Fibroblast of lung (primary cell): ENCODE data around the gene ZNF883. TPM values are rescaled to one million over a fixed set of nuclear protein-coding genes. Genes with fewer than 3 reads are reported as not detected.

Experiments
- DNase-seq, 2 donors: peaks; one replicate each; pipeline versions ENCODE4 v3.0.0 to v3.0.0-alpha.2; 2010; ENCODE audit warnings: low read depth in 2 of 2
- H2AFZ ChIP-seq: 2 replicates; pipeline ENCODE4 v1.5.1; 2012; ENCODE audit warnings: low read length, control low read depth, inconsistent platforms
- H3K27ac ChIP-seq: 2 replicates; pipeline ENCODE4 v1.5.1; 2011; ENCODE audit warnings: low read length, control low read depth; ENCODE audit not compliant: insufficient read depth
- H3K27me3 ChIP-seq: 2 replicates; pipeline ENCODE4 v1.5.1; 2011; ENCODE audit warnings: mild to moderate bottlenecking, low read length; ENCODE audit not compliant: control insufficient read depth, insufficient read depth
- H3K36me3 ChIP-seq: 2 replicates; pipeline ENCODE4 v1.5.1; 2011; ENCODE audit warnings: low read length; ENCODE audit not compliant: control insufficient read depth, insufficient read depth
- H3K4me1 ChIP-seq: 2 replicates; pipeline ENCODE4 v1.5.1; 2011; ENCODE audit warnings: low read length; ENCODE audit not compliant: control insufficient read depth, insufficient read depth; ENCODE audit errors: extremely low read depth
- H3K4me2 ChIP-seq: 2 replicates; pipeline ENCODE4 v1.5.1; 2011; ENCODE audit warnings: low read length, control low read depth; ENCODE audit not compliant: insufficient read depth; ENCODE audit errors: extremely low read depth
- H3K4me3 ChIP-seq, 4 experiments: fragments of 200-600 bp in 1 of 4; sonication (generic) in 1 of 4; replicated peaks in 1 of 4; 2 replicates each; pipeline ENCODE4 v1.5.1; 2011 to 2016; ENCODE audit warnings: low read length in 4 of 4, low read depth in 3 of 4, mild to moderate bottlenecking in 3 of 4, control low read depth in 2 of 4, inconsistent platforms in 1 of 4, mixed read lengths in 1 of 4; ENCODE audit not compliant: insufficient read depth in 1 of 4; ENCODE audit errors: control extremely low read depth in 1 of 4
- H3K79me2 ChIP-seq: 2 replicates; pipeline ENCODE4 v1.5.1; 2012; ENCODE audit warnings: mild to moderate bottlenecking, low read length, inconsistent platforms; ENCODE audit not compliant: control insufficient read depth, insufficient read depth
- H3K9ac ChIP-seq: 2 replicates; pipeline ENCODE4 v1.5.1; 2011; ENCODE audit warnings: mild to moderate bottlenecking, low read length, control low read depth; ENCODE audit not compliant: insufficient read depth
- H3K9me3 ChIP-seq: 2 replicates; pipeline ENCODE4 v1.5.1; 2012; ENCODE audit warnings: low read depth, low read length; ENCODE audit not compliant: control insufficient read depth, insufficient read depth
- H4K20me1 ChIP-seq: 2 replicates; pipeline ENCODE4 v1.5.1; 2011; ENCODE audit warnings: low read length; ENCODE audit not compliant: control insufficient read depth, insufficient read depth; ENCODE audit errors: extremely low read depth
- CTCF ChIP-seq, 2 donors: IDR thresholded peaks in 1 of 2; conservative IDR thresholded peaks in 1 of 2; 1 replicate in 1 of 2; 2 replicates in 1 of 2; pipeline ENCODE4 v1.5.1; 2011 to 2012; ENCODE audit warnings: low read length in 2 of 2, control low read depth in 1 of 2, inconsistent platforms in 1 of 2, low read depth in 1 of 2, mild to moderate bottlenecking in 1 of 2
- EZH2 ChIP-seq: IDR thresholded peaks from 2 replicates; pipeline ENCODE4 v1.5.1; 2012; ENCODE audit warnings: low read length, control low read depth, mild to moderate bottlenecking; ENCODE audit errors: missing control alignments
- polyA plus RNA-seq, 2 donors: library from polyadenylated mRNA; depleted of rRNA in 1 of 2; stranded (reverse) in 1 of 2; unstranded in 1 of 2; fragments of >200 nt; gene quantifications; 2 replicates each; pipeline ENCODE4 v1.2.1, GENCODE V29; 2011 to 2012; ENCODE audit warnings: missing spikeins in 1 of 2
- total RNA-seq: library from RNA; depleted of rRNA; stranded (reverse); fragments of >200 nt; gene quantifications from 2 replicates; pipeline ENCODE4 v1.2.1, GENCODE V29; 2014

Gene ZNF883
- total and polyA plus RNA-seq, 2 donors (not counting 1 experiment from before 2014, with no cell fraction given), result 2.5 to 9.7 TPM

- H3K4me3 ChIP-seq, result no peak overlapping the region
- H2AFZ ChIP-seq, result no peak overlapping the region
- no peaks in the 10 kb centered on the region for H3K4me1 ChIP-seq
- no peaks in the 10 kb centered on the region for H3K79me2 ChIP-seq
- H3K36me3 ChIP-seq, result no peaks in the 10 kb centered on the region
- no peak overlapping the region for H3K9ac ChIP-seq
- H4K20me1 ChIP-seq, result no peaks in the 10 kb centered on the region
- DNase-seq, result no peak
- TF ChIP-seq CTCF (conservative IDR thresholded peaks at IDR 0.05 in 1 of 2, IDR thresholded peaks at IDR 0.05 in 1 of 2; ENCODE audit: low read depth in 1 of 2, low read length in 2 of 2) (no peak), EZH2 (no peak)
- H3K9me3 ChIP-seq, result no peaks in the 10 kb centered on the region
- H3K27ac ChIP-seq, result no peak overlapping the region
- no peak overlapping the region for H3K4me2 ChIP-seq
- H3K27me3 ChIP-seq, result peaks cover 2% of the 10 kb centered on the region
Observed at GRCh38 chr9:112912636-112913035, 99.4 kb downstream of the ZNF883 start.

GRCh38 chr9:112911736-112912135 is 100.3 kb downstream of the ZNF883 start:
- Histone ChIP-seq H3K27me3 (peaks cover 2% of the 10 kb centered on the region), H3K9ac (no peak overlapping the region), H3K4me2 (no peak overlapping the region), H3K36me3 (no peaks in the 10 kb centered on the region), H2AFZ (no peak overlapping the region), H4K20me1 (no peaks in the 10 kb centered on the region), H3K4me3 (no peak overlapping the region), H3K27ac (no peak overlapping the region), H3K79me2 (no peaks in the 10 kb centered on the region), H3K9me3 (no peaks in the 10 kb centered on the region), H3K4me1 (no peaks in the 10 kb centered on the region)
- no peak for DNase-seq
- TF ChIP-seq CTCF (conservative IDR thresholded peaks at IDR 0.05 in 1 of 2, IDR thresholded peaks at IDR 0.05 in 1 of 2; ENCODE audit: low read depth in 1 of 2, low read length in 2 of 2) (no peak), EZH2 (no peak)

Other genes starting within 250 kb of the ZNF883 start
- gene SLC46A2, start 121.3 kb downstream of the ZNF883 start, total RNA-seq, result not detected in 2 replicates
- not detected in 2 replicates for gene SLC46A2, start 121.3 kb downstream of the ZNF883 start, polyA plus RNA-seq
- 2.8 and 5.1 TPM in 2 replicates for gene ZFP37, start 44.5 kb upstream of the ZNF883 start, total RNA-seq
- gene ZFP37, start 44.5 kb upstream of the ZNF883 start, polyA plus RNA-seq, result 1.4 and 1.5 TPM in 2 replicates
- 12.6 and 17.8 TPM in 2 replicates for gene SLC31A2, start 138.8 kb upstream of the ZNF883 start, total RNA-seq
- 15.7 and 17.8 TPM in 2 replicates for gene SLC31A2, start 138.8 kb upstream of the ZNF883 start, polyA plus RNA-seq
- gene FKBP15, start 209.1 kb upstream of the ZNF883 start, total RNA-seq, result 12.8 and 21.0 TPM in 2 replicates
- 25.3 and 28.8 TPM in 2 replicates for gene FKBP15, start 209.1 kb upstream of the ZNF883 start, polyA plus RNA-seq
- 31.1 and 44.4 TPM in 2 replicates for gene SLC31A1, start 209.4 kb upstream of the ZNF883 start, total RNA-seq
- gene SLC31A1, start 209.4 kb upstream of the ZNF883 start, polyA plus RNA-seq, result 33.0 and 40.9 TPM in 2 replicates